A549 (cell line): ENCODE measurements around the gene FBXL20. TPM values are rescaled to one million over a fixed set of nuclear protein-coding genes. Genes with fewer than 3 reads are reported as not detected.

Source experiments
- ATAC-seq, 2 experiments: fragments of 200-7000 bp in 1 of 2; fragments of >200 bp in 1 of 2; cut with Nextera tagmentation in 1 of 2; cut with Tn5 transposase in 1 of 2; 3 replicates each; pipeline versions ENCODE4 v1.8.0 to v1.9.1; 2018 to 2020; ENCODE audit warnings: mild to moderate bottlenecking in 1 of 2, moderate library complexity in 1 of 2
- CTCF ChIA-PET: fragments of 300-600 bp; sonication (Branson Sonifier 250); formaldehyde crosslinking; extraction: SDS; loops from one replicate; lab custom pipeline; 2021; ENCODE audit warnings: antibody characterized with exemption, inconsistent platforms; lab: Yijun Ruan, JAX
- POLR2A ChIA-PET: fragments of 350-600 bp; formaldehyde crosslinking; extraction: SDS; loops from one replicate; lab custom pipeline; 2021; ENCODE audit warnings: antibody characterized with exemption, inconsistent platforms; lab: Yijun Ruan, JAX
- DNase-seq, 2 experiments: peaks; one replicate each; pipeline versions ENCODE4 v3.0.0 to v3.0.0-alpha.2; 2011 to 2016; ENCODE audit warnings: low read depth in 1 of 2, low spot score in 1 of 2
- FAIRE-seq: peaks from 2 replicates; lab custom pipeline; 2011; peaks lifted over from hg19 to GRCh38; lab: Jason Lieb, UNC
- H3K27ac ChIP-seq, 2 experiments: fragments of >200 bp; sonication (Bioruptor Twin); formaldehyde crosslinking; 3 replicates each; pipeline ENCODE4 v1.5.1; 2016 to 2017
- H3K4me1 ChIP-seq: fragments of >200 bp; sonication (Bioruptor Twin); formaldehyde crosslinking; 3 replicates; pipeline ENCODE4 v1.6.1; 2016
- H3K4me2 ChIP-seq: fragments of >200 bp; sonication (Bioruptor Twin); formaldehyde crosslinking; 3 replicates; pipeline ENCODE4 v1.6.1; 2016
- H3K4me3 ChIP-seq: fragments of >200 bp; sonication (Bioruptor Twin); formaldehyde crosslinking; 3 replicates; pipeline ENCODE4 v1.5.1; 2016
- H3K9me3 ChIP-seq: fragments of >200 bp; sonication (Bioruptor Twin); formaldehyde crosslinking; 3 replicates; pipeline ENCODE4 v1.6.1; 2016
- FOSL2 ChIP-seq, 2 experiments: fragments of 450-650 bp in 1 of 2; fragments of >200 bp in 1 of 2; sonication (Bioruptor Twin) in 1 of 2; formaldehyde crosslinking; IDR thresholded peaks; 2 replicates each; pipeline versions ENCODE4 v1.5.0 to v1.6.1; 2016 to 2020; ENCODE audit warnings: mild to moderate bottlenecking in 1 of 2, moderate library complexity in 1 of 2
- GATA3 ChIP-seq: IDR thresholded peaks from 2 replicates; pipeline ENCODE4 v1.6.1; 2012; ENCODE audit warnings: borderline replicate concordance
- HDAC2 ChIP-seq: fragments of 200-600 bp; sonication (generic); IDR thresholded peaks from 2 replicates; pipeline ENCODE4 v1.6.1; 2016
- HEYL ChIP-seq: fragments of 250-450 bp; sonication (Bioruptor Pico); IDR thresholded peaks from 2 replicates; pipeline ENCODE4 v1.8.0; 2021; ENCODE audit warnings: mild to moderate bottlenecking, moderate library complexity
- HOXA7 ChIP-seq: fragments of 250-450 bp; sonication (Bioruptor Pico); IDR thresholded peaks from 2 replicates; pipeline ENCODE4 v1.5.0; 2020; ENCODE audit warnings: mild to moderate bottlenecking, moderate library complexity
- JUN ChIP-seq, 2 experiments: fragments of >200 bp; sonication (Bioruptor Twin); formaldehyde crosslinking; IDR thresholded peaks; 2 replicates in 1 of 2; 3 replicates in 1 of 2; pipeline ENCODE4 v1.6.1; 2016 to 2017
- MAZ ChIP-seq: fragments of 150-350 bp; IDR thresholded peaks from 2 replicates; pipeline ENCODE4 v1.6.1; 2014; ENCODE audit warnings: antibody characterized with exemption, low read depth, low read length, borderline replicate concordance
- NR3C1 ChIP-seq: fragments of >200 bp; sonication (Bioruptor Twin); formaldehyde crosslinking; IDR thresholded peaks from 3 replicates; pipeline ENCODE4 v1.6.1; 2017
- POLR2A ChIP-seq: IDR thresholded peaks from 2 replicates; pipeline ENCODE4 v1.6.1; 2012; ENCODE audit warnings: mild to moderate bottlenecking, low read length
- RFX5 ChIP-seq: fragments of 450-650 bp; IDR thresholded peaks from 2 replicates; pipeline ENCODE4 v1.7.1; 2014; ENCODE audit warnings: antibody characterized with exemption, mild to moderate bottlenecking, moderate library complexity
- SREBF2 ChIP-seq: fragments of 450-650 bp; IDR thresholded peaks from 2 replicates; pipeline ENCODE4 v1.6.1; 2014; ENCODE audit warnings: mild to moderate bottlenecking, moderate library complexity
- TFCP2L1 ChIP-seq: fragments of 250-450 bp; sonication (Bioruptor Pico); IDR thresholded peaks from 2 replicates; pipeline ENCODE4 v1.5.0; 2021; ENCODE audit warnings: mild to moderate bottlenecking
- TP53 ChIP-seq: fragments of 250-450 bp; sonication (Bioruptor Pico); IDR thresholded peaks from 2 replicates; pipeline ENCODE4 v1.5.0; 2021; ENCODE audit warnings: mild to moderate bottlenecking, moderate library complexity
- ZFP36 ChIP-seq: fragments of 450-650 bp; IDR thresholded peaks from 2 replicates; pipeline ENCODE4 v1.6.1; 2014; ENCODE audit warnings: borderline replicate concordance; ENCODE audit not compliant: partially characterized antibody
- ZNF302 ChIP-seq: fragments of 250-450 bp; sonication (Bioruptor Pico); IDR thresholded peaks from 2 replicates; pipeline ENCODE4 v1.9.0; 2021; ENCODE audit warnings: inconsistent platforms, mild to moderate bottlenecking, moderate library complexity
- whole genome bisulfite sequencing: methylation state at CpG from one replicate; pipeline ENCODE4 v1.1.6; 2017; ENCODE audit errors: missing lambda C conversion rate; 5-methylcytosine and 5-hydroxymethylcytosine counted together
- polyA plus RNA-seq, 4 experiments: library from polyadenylated mRNA; depleted of rRNA in 3 of 4; stranded (reverse); fragments of >200 nt; fragmentation: RNase III in 1 of 4; extraction: RNeasy Plus Mini Kit Qiagen cat#74134 plus additional on column Dnase treatment in 1 of 4; gene quantifications; 2 replicates in 3 of 4; 3 replicates in 1 of 4; pipeline ENCODE4 v1.2.3, GENCODE V29; 2011 to 2017
- TF ChIP-seq, protein P1 (sequence below): fragments of 250-450 bp; sonication (Bioruptor Pico); IDR thresholded peaks from 2 replicates; pipeline ENCODE4 v1.5.0; 2021; ENCODE audit warnings: mild to moderate bottlenecking, moderate library complexity, borderline replicate concordance
- TF ChIP-seq, protein P2 (sequence below): fragments of 200-600 bp; sonication (generic); IDR thresholded peaks from 2 replicates; pipeline ENCODE4 v1.6.1; 2016; ENCODE audit warnings: antibody characterized with exemption, mild to moderate bottlenecking, moderate library complexity
- TF ChIP-seq, protein P3 (sequence below): fragments of 250-450 bp; sonication (Bioruptor Pico); IDR thresholded peaks from 2 replicates; pipeline ENCODE4 v1.5.0; 2020; ENCODE audit warnings: low read depth, mild to moderate bottlenecking, moderate library complexity
- TF ChIP-seq, protein P4 (sequence below): fragments of 150-350 bp; IDR thresholded peaks from 2 replicates; pipeline ENCODE4 v1.6.1; 2014; ENCODE audit warnings: low read depth, mild to moderate bottlenecking, low read length

Gene FBXL20
- polyA plus RNA-seq, 2 of the 4 experiments (the other 2 are of a cell fraction) = 5.7 to 6.7 TPM

DNA sequence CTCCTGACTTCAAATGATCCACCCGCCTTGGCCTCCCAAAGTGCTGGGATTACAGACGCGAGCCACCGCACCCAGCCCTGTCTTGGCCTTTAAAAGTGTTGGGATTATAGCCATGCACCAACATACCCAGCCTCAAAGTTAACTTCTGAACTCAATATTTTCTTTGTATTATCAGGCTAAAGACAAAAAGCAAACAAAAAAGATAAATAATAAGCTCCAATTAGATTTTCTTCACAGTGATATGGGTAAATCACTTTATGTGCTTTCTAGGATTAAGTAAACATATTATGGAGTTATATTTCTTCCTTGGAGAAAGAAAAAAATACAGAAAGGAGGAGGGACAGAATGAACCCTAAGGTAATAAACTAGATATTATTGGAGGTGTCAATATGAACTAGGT is 74.3 kb downstream of the FBXL20 start:
- ATAC-seq = no peak
- Histone ChIP-seq H3K4me1 (0 out of 3 replicates have a peak, but pooled peaks cover 4% of the 10 kb centered on the region), H3K9me3 (no peaks in the 10 kb centered on the region), H3K4me3 (no peak overlapping the region), H3K4me2 (no peak overlapping the region), H3K27ac (no peak overlapping the region)
- no peak for FAIRE-seq
- ChIA-PET POLR2A (no interaction called here), CTCF (interaction anchor here (0.6 to 0.7 kb wide), 2 partner anchors 57 to 78 kb away, joined by 3 read pairs; no protein-coding TSS in a partner anchor)
- TF ChIP-seq, protein P1, sequence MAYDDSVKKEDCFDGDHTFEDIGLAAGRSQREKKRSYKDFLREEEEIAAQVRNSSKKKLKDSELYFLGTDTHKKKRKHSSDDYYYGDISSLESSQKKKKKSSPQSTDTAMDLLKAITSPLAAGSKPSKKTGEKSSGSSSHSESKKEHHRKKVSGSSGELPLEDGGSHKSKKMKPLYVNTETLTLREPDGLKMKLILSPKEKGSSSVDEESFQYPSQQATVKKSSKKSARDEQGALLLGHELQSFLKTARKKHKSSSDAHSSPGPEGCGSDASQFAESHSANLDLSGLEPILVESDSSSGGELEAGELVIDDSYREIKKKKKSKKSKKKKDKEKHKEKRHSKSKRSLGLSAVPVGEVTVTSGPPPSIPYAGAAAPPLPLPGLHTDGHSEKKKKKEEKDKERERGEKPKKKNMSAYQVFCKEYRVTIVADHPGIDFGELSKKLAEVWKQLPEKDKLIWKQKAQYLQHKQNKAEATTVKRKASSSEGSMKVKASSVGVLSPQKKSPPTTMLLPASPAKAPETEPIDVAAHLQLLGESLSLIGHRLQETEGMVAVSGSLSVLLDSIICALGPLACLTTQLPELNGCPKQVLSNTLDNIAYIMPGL (CRISPR knock-in tag) = no peak
- TF ChIP-seq HEYL (CRISPR knock-in tag) (no peak), TP53 (CRISPR knock-in tag) (no peak), POLR2A (no peak), FOSL2 (IDR thresholded peaks at IDR 0.05) (no peak), FOSL2 (CRISPR knock-in tag; IDR thresholded peaks at IDR 0.05) (no peak), NR3C1 (no peak), MAZ (no peak), SREBF2 (no peak), TFCP2L1 (CRISPR knock-in tag) (no peak), RFX5 (no peak)
- TF ChIP-seq, protein P2, sequence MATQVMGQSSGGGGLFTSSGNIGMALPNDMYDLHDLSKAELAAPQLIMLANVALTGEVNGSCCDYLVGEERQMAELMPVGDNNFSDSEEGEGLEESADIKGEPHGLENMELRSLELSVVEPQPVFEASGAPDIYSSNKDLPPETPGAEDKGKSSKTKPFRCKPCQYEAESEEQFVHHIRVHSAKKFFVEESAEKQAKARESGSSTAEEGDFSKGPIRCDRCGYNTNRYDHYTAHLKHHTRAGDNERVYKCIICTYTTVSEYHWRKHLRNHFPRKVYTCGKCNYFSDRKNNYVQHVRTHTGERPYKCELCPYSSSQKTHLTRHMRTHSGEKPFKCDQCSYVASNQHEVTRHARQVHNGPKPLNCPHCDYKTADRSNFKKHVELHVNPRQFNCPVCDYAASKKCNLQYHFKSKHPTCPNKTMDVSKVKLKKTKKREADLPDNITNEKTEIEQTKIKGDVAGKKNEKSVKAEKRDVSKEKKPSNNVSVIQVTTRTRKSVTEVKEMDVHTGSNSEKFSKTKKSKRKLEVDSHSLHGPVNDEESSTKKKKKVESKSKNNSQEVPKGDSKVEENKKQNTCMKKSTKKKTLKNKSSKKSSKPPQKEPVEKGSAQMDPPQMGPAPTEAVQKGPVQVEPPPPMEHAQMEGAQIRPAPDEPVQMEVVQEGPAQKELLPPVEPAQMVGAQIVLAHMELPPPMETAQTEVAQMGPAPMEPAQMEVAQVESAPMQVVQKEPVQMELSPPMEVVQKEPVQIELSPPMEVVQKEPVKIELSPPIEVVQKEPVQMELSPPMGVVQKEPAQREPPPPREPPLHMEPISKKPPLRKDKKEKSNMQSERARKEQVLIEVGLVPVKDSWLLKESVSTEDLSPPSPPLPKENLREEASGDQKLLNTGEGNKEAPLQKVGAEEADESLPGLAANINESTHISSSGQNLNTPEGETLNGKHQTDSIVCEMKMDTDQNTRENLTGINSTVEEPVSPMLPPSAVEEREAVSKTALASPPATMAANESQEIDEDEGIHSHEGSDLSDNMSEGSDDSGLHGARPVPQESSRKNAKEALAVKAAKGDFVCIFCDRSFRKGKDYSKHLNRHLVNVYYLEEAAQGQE = no peak
- TF ChIP-seq, protein P3, sequence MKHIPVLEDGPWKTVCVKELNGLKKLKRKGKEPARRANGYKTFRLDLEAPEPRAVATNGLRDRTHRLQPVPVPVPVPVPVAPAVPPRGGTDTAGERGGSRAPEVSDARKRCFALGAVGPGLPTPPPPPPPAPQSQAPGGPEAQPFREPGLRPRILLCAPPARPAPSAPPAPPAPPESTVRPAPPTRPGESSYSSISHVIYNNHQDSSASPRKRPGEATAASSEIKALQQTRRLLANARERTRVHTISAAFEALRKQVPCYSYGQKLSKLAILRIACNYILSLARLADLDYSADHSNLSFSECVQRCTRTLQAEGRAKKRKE (CRISPR knock-in tag) = no peak
- TF ChIP-seq, protein P4, sequence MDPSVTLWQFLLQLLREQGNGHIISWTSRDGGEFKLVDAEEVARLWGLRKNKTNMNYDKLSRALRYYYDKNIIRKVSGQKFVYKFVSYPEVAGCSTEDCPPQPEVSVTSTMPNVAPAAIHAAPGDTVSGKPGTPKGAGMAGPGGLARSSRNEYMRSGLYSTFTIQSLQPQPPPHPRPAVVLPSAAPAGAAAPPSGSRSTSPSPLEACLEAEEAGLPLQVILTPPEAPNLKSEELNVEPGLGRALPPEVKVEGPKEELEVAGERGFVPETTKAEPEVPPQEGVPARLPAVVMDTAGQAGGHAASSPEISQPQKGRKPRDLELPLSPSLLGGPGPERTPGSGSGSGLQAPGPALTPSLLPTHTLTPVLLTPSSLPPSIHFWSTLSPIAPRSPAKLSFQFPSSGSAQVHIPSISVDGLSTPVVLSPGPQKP = no peak
- no peak for DNase-seq
- 90% methylated on average over 4 of the region's 4 CpGs for WGBS

DNA sequence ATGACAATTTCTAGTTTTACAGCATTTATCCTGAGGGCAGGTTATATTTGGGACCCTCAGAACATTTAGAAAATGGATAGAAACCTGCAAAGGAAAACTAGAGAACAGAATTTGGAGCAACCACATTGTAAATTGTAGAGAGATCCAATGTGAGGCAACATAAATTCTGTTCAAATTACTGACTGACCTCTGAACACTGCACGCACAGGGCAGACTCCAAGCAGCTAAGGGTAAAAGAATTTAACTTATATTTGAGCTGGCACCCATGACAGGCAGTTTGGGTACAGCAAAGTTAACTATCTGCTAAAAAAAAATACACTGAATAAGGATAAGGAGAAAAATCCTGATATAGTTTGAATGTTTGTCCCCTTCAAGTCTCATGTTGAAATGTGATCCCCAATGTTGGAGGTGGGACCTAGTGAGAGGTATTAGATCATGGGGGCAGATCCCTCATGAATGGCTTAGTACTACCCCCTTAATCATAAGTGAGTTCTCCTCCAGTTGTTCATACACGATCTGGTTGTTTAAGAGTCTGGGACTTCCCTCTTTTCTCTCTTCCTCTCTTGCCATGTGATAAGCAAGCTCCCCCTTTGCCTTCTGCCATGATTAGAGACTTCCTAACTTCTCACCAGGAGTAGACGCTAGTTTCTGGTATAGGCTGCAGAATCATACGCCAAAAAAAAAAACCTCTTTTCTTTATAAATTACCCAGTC is 75.7 kb downstream of the FBXL20 start:
- H3K4me3 ChIP-seq = no peak overlapping the region
- 89% methylated on average over 4 of the region's 4 CpGs for WGBS

More for the DNA sequence above, 75.7 kb downstream of the FBXL20 start:
- CTCF ChIA-PET = interaction anchor here (1.3 kb wide), 1 partner anchor 51 kb away, joined by 4 read pairs; no protein-coding TSS in a partner anchor
- no peak for DNase-seq
- POLR2A ChIA-PET = no interaction called here
- H3K27ac ChIP-seq = no peak overlapping the region
- TF ChIP-seq HDAC2 = no peak
- TF ChIP-seq, protein P4 = no peak
- TF ChIP-seq HOXA7 (CRISPR knock-in tag) = no peak
- no peak for TF ChIP-seq NR3C1
- no peak for TF ChIP-seq ZFP36
- TF ChIP-seq GATA3 = no peak
- TF ChIP-seq TP53 (CRISPR knock-in tag) = no peak
- no peak for TF ChIP-seq MAZ
- TF ChIP-seq ZNF302 = no peak
- TF ChIP-seq JUN (IDR thresholded peaks at IDR 0.05) = no peak
- no peak for ATAC-seq
- H3K9me3 ChIP-seq = no peaks in the 10 kb centered on the region
- H3K4me1 ChIP-seq = 0 out of 3 replicates have a peak, but pooled peaks cover 11% of the 10 kb centered on the region
- no peak overlapping the region for H3K4me2 ChIP-seq
- FAIRE-seq = no peak
